ENCODE measurements around the gene EVL. TPM values are rescaled to one million over a fixed set of nuclear protein-coding genes. Genes with fewer than 3 reads are reported as not detected.

The EVL gene
- total and polyA plus RNA-seq, 10 of the 15 experiments (the other 5 are each of a cell fraction or from before 2014, with no cell fraction given): 11.9 to 341 (median 89.8) TPM

DNA sequence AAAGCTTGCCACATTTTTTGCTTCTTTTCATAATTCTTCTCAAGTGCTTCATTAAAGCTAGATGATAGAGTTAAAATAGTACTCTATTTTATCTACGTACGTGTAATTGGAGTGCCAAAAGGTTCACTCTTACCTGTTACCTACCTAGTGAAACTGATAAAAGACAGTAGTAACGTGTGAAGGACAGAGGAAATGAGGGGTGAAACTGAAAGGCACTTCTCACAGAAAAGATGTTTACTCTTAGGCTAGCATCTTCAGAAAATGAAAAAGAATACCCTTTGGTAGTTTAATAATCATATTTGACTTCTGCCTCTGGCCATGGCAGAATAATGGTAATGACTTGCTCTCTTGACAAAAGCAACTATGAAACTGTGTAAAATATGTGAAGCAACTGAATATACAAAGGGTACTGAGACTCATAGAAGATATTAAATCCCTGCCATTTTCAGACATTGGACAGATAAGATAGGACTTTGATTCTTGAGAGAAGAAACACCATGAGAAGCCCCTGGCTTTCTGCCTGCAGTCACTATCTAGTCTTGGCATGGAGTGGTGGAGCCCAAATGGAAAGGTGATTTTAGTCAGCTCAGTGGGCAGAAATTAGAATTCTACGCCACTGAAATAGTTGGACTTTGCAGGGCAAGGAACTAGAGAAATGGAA, 6.3 kb upstream of the EVL start (continued):
- TF ChIP-seq NFIC (IDR thresholded peaks at IDR 0.05; ENCODE audit: low read depth, low read length) (0 out of 2 replicates have a peak, but pooled peaks have one; percentile 23), ATF7 (IDR thresholded peaks at IDR 0.05; ENCODE audit: low read depth) (0 out of 2 replicates have a peak, but pooled peaks have one; percentile 42), ZNF24 (IDR thresholded peaks at IDR 0.05) (no peak), FOS (IDR thresholded peaks at IDR 0.05; ENCODE audit: borderline replicate concordance, extremely low read depth, insufficient read length) (no peak), KAT2A (conservative IDR thresholded peaks at IDR 0.05; ENCODE audit: control insufficient read depth, low read depth, low read length) (no peak), GATAD2B (conservative IDR thresholded peaks at IDR 0.05; ENCODE audit: low read depth) (no peak), CEBPB (IDR thresholded peaks at IDR 0.05; ENCODE audit: borderline replicate concordance in 1 of 2, low read depth in 2 of 2, low read length in 2 of 2) (no peak), ZBED1 (IDR thresholded peaks at IDR 0.05; ENCODE audit: borderline replicate concordance) (no peak), KDM1A (IDR thresholded peaks at IDR 0.05; ENCODE audit: borderline replicate concordance) (no peak), CREB1 (IDR thresholded peaks at IDR 0.05; ENCODE audit: low read depth) (0 out of 2 replicates have a peak, but pooled peaks have one; percentile 19), ESRRA (IDR thresholded peaks at IDR 0.05; ENCODE audit: low read length) (no peak), NFYA (IDR thresholded peaks at IDR 0.05; ENCODE audit: borderline replicate concordance, low read depth, low read length) (no peak), TBL1XR1 (IDR thresholded peaks at IDR 0.05; ENCODE audit: low read depth, low read length) (0 out of 2 replicates have a peak, but pooled peaks have one; percentile 22), HDGF (IDR thresholded peaks at IDR 0.05) (no peak), SMARCA5 (IDR thresholded peaks at IDR 0.05) (no peak), IKZF1 (conservative IDR thresholded peaks at IDR 0.05) (no peak)
- TF ChIP-seq, protein P1, sequence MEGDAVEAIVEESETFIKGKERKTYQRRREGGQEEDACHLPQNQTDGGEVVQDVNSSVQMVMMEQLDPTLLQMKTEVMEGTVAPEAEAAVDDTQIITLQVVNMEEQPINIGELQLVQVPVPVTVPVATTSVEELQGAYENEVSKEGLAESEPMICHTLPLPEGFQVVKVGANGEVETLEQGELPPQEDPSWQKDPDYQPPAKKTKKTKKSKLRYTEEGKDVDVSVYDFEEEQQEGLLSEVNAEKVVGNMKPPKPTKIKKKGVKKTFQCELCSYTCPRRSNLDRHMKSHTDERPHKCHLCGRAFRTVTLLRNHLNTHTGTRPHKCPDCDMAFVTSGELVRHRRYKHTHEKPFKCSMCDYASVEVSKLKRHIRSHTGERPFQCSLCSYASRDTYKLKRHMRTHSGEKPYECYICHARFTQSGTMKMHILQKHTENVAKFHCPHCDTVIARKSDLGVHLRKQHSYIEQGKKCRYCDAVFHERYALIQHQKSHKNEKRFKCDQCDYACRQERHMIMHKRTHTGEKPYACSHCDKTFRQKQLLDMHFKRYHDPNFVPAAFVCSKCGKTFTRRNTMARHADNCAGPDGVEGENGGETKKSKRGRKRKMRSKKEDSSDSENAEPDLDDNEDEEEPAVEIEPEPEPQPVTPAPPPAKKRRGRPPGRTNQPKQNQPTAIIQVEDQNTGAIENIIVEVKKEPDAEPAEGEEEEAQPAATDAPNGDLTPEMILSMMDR (IDR thresholded peaks at IDR 0.05 in 2 of 3, conservative IDR thresholded peaks at IDR 0.05 in 1 of 3; ENCODE audit: control insufficient read depth in 2 of 3, extremely low read depth in 1 of 3, insufficient read depth in 1 of 3, low read depth in 3 of 3, low read length in 3 of 3): no peak
- TF ChIP-seq, protein P2, sequence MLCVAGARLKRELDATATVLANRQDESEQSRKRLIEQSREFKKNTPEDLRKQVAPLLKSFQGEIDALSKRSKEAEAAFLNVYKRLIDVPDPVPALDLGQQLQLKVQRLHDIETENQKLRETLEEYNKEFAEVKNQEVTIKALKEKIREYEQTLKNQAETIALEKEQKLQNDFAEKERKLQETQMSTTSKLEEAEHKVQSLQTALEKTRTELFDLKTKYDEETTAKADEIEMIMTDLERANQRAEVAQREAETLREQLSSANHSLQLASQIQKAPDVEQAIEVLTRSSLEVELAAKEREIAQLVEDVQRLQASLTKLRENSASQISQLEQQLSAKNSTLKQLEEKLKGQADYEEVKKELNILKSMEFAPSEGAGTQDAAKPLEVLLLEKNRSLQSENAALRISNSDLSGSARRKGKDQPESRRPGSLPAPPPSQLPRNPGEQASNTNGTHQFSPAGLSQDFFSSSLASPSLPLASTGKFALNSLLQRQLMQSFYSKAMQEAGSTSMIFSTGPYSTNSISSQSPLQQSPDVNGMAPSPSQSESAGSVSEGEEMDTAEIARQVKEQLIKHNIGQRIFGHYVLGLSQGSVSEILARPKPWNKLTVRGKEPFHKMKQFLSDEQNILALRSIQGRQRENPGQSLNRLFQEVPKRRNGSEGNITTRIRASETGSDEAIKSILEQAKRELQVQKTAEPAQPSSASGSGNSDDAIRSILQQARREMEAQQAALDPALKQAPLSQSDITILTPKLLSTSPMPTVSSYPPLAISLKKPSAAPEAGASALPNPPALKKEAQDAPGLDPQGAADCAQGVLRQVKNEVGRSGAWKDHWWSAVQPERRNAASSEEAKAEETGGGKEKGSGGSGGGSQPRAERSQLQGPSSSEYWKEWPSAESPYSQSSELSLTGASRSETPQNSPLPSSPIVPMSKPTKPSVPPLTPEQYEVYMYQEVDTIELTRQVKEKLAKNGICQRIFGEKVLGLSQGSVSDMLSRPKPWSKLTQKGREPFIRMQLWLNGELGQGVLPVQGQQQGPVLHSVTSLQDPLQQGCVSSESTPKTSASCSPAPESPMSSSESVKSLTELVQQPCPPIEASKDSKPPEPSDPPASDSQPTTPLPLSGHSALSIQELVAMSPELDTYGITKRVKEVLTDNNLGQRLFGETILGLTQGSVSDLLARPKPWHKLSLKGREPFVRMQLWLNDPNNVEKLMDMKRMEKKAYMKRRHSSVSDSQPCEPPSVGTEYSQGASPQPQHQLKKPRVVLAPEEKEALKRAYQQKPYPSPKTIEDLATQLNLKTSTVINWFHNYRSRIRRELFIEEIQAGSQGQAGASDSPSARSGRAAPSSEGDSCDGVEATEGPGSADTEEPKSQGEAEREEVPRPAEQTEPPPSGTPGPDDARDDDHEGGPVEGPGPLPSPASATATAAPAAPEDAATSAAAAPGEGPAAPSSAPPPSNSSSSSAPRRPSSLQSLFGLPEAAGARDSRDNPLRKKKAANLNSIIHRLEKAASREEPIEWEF (IDR thresholded peaks at IDR 0.05; ENCODE audit: insufficient replicate concordance, low read depth, low read length): no peak
- TF ChIP-seq, protein P3, sequence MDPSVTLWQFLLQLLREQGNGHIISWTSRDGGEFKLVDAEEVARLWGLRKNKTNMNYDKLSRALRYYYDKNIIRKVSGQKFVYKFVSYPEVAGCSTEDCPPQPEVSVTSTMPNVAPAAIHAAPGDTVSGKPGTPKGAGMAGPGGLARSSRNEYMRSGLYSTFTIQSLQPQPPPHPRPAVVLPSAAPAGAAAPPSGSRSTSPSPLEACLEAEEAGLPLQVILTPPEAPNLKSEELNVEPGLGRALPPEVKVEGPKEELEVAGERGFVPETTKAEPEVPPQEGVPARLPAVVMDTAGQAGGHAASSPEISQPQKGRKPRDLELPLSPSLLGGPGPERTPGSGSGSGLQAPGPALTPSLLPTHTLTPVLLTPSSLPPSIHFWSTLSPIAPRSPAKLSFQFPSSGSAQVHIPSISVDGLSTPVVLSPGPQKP (IDR thresholded peaks at IDR 0.05; ENCODE audit: low read depth, low read length): no peak
- TF ChIP-seq, protein P4, sequence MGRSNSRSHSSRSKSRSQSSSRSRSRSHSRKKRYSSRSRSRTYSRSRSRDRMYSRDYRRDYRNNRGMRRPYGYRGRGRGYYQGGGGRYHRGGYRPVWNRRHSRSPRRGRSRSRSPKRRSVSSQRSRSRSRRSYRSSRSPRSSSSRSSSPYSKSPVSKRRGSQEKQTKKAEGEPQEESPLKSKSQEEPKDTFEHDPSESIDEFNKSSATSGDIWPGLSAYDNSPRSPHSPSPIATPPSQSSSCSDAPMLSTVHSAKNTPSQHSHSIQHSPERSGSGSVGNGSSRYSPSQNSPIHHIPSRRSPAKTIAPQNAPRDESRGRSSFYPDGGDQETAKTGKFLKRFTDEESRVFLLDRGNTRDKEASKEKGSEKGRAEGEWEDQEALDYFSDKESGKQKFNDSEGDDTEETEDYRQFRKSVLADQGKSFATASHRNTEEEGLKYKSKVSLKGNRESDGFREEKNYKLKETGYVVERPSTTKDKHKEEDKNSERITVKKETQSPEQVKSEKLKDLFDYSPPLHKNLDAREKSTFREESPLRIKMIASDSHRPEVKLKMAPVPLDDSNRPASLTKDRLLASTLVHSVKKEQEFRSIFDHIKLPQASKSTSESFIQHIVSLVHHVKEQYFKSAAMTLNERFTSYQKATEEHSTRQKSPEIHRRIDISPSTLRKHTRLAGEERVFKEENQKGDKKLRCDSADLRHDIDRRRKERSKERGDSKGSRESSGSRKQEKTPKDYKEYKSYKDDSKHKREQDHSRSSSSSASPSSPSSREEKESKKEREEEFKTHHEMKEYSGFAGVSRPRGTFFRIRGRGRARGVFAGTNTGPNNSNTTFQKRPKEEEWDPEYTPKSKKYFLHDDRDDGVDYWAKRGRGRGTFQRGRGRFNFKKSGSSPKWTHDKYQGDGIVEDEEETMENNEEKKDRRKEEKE (IDR thresholded peaks at IDR 0.05): no peak

Data from GM12878 (cell line).